HCT116 (cell line): ENCODE results near the gene UPK3BL1.
"Not testable (repeated sequence)": the region's sequence is repeated elsewhere in the genome, so short reads cannot be mapped to it uniquely, and the experiment has no call there.

ENCODE experiments used
- EGR1 ChIP-seq: IDR thresholded peaks from 2 replicates; pipeline ENCODE4 v1.6.1; 2012; ENCODE audit warnings: low read depth
- RAD21 ChIP-seq: IDR thresholded peaks from 2 replicates; pipeline ENCODE4 v1.6.1; 2012; ENCODE audit warnings: low read depth, mild to moderate bottlenecking
- REST ChIP-seq: IDR thresholded peaks from 2 replicates; pipeline ENCODE4 v1.6.1; 2012; ENCODE audit warnings: low read depth

GRCh38 chr7:102682560-102682959, 40.0 kb upstream of the UPK3BL1 start:
- not testable (repeated sequence) for TF ChIP-seq EGR1, RAD21, REST
